OCI-LY7 (cell line): ENCODE data around the gene OXSR1.

ENCODE experiments used
- EZH2phosphoT487 ChIP-seq: fragments of 200-600 bp; sonication (generic); IDR thresholded peaks from 2 replicates; pipeline ENCODE4 v1.6.1; 2018; ENCODE audit warnings: low read depth, borderline replicate concordance, mild to moderate bottlenecking, mixed run types, antibody characterized with exemption, low read length, moderate library complexity, mixed read lengths
- TF ChIP-seq, protein P1 (sequence below): fragments of 200-600 bp; sonication (generic); conservative IDR thresholded peaks from 2 replicates; pipeline ENCODE4 v1.5.1; 2014; ENCODE audit warnings: mild to moderate bottlenecking, antibody characterized with exemption, low read length, moderate library complexity, mixed read lengths

DNA sequence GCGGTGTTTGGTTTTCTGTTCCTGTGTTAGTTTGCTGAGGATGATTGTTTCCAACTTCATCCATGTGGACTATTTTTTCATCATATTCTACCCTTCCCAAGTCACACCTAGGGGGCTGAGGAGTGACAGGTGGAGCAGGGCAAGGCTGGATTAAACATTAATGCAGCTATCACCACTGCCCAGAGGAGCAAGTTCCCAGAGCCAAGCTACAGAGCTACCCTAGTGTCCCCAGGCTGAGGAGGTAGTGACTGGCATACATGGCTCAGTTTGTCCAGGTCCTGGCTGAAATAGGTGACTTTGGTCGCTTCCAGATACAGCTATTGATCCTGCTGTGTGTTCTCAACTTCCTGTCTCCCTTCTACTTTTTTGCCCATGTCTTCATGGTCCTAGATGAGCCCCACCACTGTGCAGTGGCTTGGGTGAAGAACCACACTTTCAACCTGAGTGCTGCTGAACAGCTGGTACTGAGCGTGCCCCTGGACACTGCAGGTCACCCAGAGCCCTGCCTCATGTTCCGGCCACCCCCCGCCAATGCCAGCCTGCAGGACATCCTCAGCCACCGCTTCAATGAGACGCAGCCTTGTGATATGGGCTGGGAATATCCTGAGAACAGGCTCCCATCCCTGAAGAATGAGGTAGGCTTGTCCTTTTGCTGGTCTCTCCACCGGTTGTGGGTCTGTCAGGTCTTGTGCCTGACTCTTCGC lies 100.4 kb downstream of the OXSR1 start, which contains the start of gene SLC22A13:
- TF ChIP-seq EZH2phosphoT487 = no peak
- TF ChIP-seq, protein P1, sequence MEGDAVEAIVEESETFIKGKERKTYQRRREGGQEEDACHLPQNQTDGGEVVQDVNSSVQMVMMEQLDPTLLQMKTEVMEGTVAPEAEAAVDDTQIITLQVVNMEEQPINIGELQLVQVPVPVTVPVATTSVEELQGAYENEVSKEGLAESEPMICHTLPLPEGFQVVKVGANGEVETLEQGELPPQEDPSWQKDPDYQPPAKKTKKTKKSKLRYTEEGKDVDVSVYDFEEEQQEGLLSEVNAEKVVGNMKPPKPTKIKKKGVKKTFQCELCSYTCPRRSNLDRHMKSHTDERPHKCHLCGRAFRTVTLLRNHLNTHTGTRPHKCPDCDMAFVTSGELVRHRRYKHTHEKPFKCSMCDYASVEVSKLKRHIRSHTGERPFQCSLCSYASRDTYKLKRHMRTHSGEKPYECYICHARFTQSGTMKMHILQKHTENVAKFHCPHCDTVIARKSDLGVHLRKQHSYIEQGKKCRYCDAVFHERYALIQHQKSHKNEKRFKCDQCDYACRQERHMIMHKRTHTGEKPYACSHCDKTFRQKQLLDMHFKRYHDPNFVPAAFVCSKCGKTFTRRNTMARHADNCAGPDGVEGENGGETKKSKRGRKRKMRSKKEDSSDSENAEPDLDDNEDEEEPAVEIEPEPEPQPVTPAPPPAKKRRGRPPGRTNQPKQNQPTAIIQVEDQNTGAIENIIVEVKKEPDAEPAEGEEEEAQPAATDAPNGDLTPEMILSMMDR = no peak
